ENCODE results near the gene SLC12A2. TPM values are rescaled to one million over a fixed set of nuclear protein-coding genes. Genes with fewer than 3 reads are reported as not detected.

The SLC12A2 gene
- total and polyA plus RNA-seq, 2 of the 4 experiments (the other 2 are of a cell fraction) = 5.6 to 30.3 TPM

GRCh38 chr5:128062172-128062746 lies 21.3 kb upstream of the SLC12A2 start:
- Histone ChIP-seq H4K5ac (ENCODE audit: low read depth, low read length) (0 out of 2 replicates have a peak overlapping the region, but pooled peaks have one; percentile 47), H2BK120ac (ENCODE audit: low read depth, low read length) (peak overlapping the region; percentile 85), H3K4me3 (ENCODE audit: insufficient read depth, low read depth, low read length) (no peak overlapping the region), H2BK20ac (ENCODE audit: low read depth, low read length) (peak overlapping the region; percentile 75), H3K4ac (ENCODE audit: low read depth, low read length) (peak overlapping the region; percentile 78), H4K20me1 (ENCODE audit: insufficient read depth, low read length) (no peaks in the 10 kb centered on the region), H4K8ac (ENCODE audit: low read depth in 2 of 2, low read length in 2 of 2) (peak overlapping the region in 1 of 2 experiments; percentile 62; a peak in 2 of 4 replicates), H3K36me3 (ENCODE audit: control insufficient read depth, insufficient read depth, low read length) (no peaks in the 10 kb centered on the region), H3K9me3 (ENCODE audit: control insufficient read depth, insufficient read depth, low read length) (no peaks in the 10 kb centered on the region), H3K23ac (ENCODE audit: low read depth, low read length) (peak overlapping the region; percentile 58), H3K56ac (ENCODE audit: extremely low read depth, insufficient read depth, low read length) (no peak overlapping the region), H3K27ac (ENCODE audit: insufficient read depth, low read length) (peak overlapping the region; percentile 6; the same call in 1 of the 2 replicates), H2BK15ac (ENCODE audit: low read depth, low read length) (peak overlapping the region; percentile 42; the same call in 2 of the 3 replicates), H2BK5ac (ENCODE audit: low read depth, low read length, poor library complexity, severe bottlenecking) (peak overlapping the region; percentile 88), H3K4me1 (ENCODE audit: control insufficient read depth, insufficient read depth, low read length) (peaks cover 3% of the 10 kb centered on the region), H3K14ac (replicated peaks; ENCODE audit: low read depth, low read length) (peak overlapping the region; percentile 48), H2AK5ac (ENCODE audit: low read depth, low read length) (no peak overlapping the region), H3K18ac (ENCODE audit: low read depth, low read length) (peak overlapping the region; percentile 80; the same call in 1 of the 2 replicates), H4K91ac (ENCODE audit: insufficient read depth, low read depth, low read length) (peak overlapping the region; percentile 30; the same call in 1 of the 2 replicates), H2AFZ (replicated peaks; ENCODE audit: low read length, poor library complexity) (peak overlapping the region; percentile 82), H3K4me2 (ENCODE audit: low read depth, low read length) (peak overlapping the region; percentile 86; the same call in 1 of the 2 replicates), H3K27me3 (ENCODE audit: control insufficient read depth, insufficient read depth, low read length) (no peaks in the 10 kb centered on the region), H3K79me1 (ENCODE audit: low read depth in 1 of 2, low read length in 2 of 2) (peaks cover 4 to 12% of the 10 kb centered on the region in 2 experiments; a peak in 2 of 4 replicates), H3K9ac (ENCODE audit: low read depth, low read length) (no peak overlapping the region), H2AK9ac (replicated peaks; ENCODE audit: low read depth, low read length, poor library complexity) (no peak overlapping the region), H3K9me1 (ENCODE audit: insufficient read depth, low read length) (peaks cover 3% of the 10 kb centered on the region)
- CTCF ChIA-PET = no interaction called here
- BruUV-seq (replicated peaks) = no TSS peak
- POLR2A ChIA-PET (ENCODE audit: unreplicated experiment) = no interaction called here
- intact Hi-C loops (cut with micrococcal nuclease) = no loop called here
- TF ChIP-seq USF2 (IDR thresholded peaks at IDR 0.05; ENCODE audit: low read depth, low read length) (no peak), MAZ (IDR thresholded peaks at IDR 0.05; ENCODE audit: borderline replicate concordance, low read depth, low read length) (no peak), CEBPB (IDR thresholded peaks at IDR 0.05; ENCODE audit: low read depth, low read length) (no peak), MXI1 (IDR thresholded peaks at IDR 0.05; ENCODE audit: borderline replicate concordance, low read depth, low read length) (no peak)
- dilution Hi-C loops (cut with HindIII; ENCODE audit: low sequenced_read_pairs, unreplicated experiment) = no loop called here
- no CpG with 5 or more reads among the region's 4 CpGs for WGBS, 2 experiments (ENCODE audit: extremely low coverage in 2 of 2, insufficient read length in 1 of 2)
- DNase-seq (peak; percentile 80), ATAC-seq (ENCODE audit: low read depth) (peak; percentile 89)
- in situ Hi-C loops (cut with MboI; ENCODE audit: low sequenced_read_pairs) = no loop called here

Measured in IMR-90 (cell line).